IPS-18a (cell line): ENCODE measurements around the gene PCDH18.

Source experiments
- H3K27ac ChIP-seq: one replicate; pipeline ENCODE4 v1.5.1; 2013; ENCODE audit warnings: low read length
- H3K27me3 ChIP-seq: one replicate; pipeline ENCODE4 v1.6.1; 2013; ENCODE audit warnings: mild to moderate bottlenecking, low read length; ENCODE audit not compliant: control insufficient read depth, insufficient read depth
- H3K36me3 ChIP-seq: one replicate; pipeline ENCODE4 v1.6.1; 2013; ENCODE audit warnings: low read depth, low read length; ENCODE audit not compliant: control insufficient read depth
- H3K4me1 ChIP-seq: one replicate; pipeline ENCODE4 v1.6.1; 2013; ENCODE audit warnings: low read depth, low read length; ENCODE audit not compliant: control insufficient read depth
- H3K4me3 ChIP-seq: one replicate; pipeline ENCODE4 v1.5.1; 2013; ENCODE audit warnings: low read length
- H3K9ac ChIP-seq: one replicate; pipeline ENCODE4 v1.6.1; 2013; ENCODE audit warnings: mild to moderate bottlenecking, low read length, moderate library complexity
- H3K9me3 ChIP-seq: one replicate; pipeline ENCODE4 v1.6.1; 2013; ENCODE audit warnings: low read depth, low read length; ENCODE audit not compliant: control insufficient read depth

PCDH18 gene

GRCh38 chr4:137531986-137532868 is at the start of gene PCDH18:
PCDH18 (minus strand) TSS chr4:137532494; CDS start chr4:137532088, 406 bp downstream.
- peaks cover 64% of the 10 kb centered on the region for H3K4me1 ChIP-seq
- H3K27ac ChIP-seq, result peak within 1 kb of the TSS; percentile 91
- H3K4me3 ChIP-seq, result peak within 1 kb of the TSS; percentile 96
- peak within 1 kb of the TSS; percentile 81 for H3K9ac ChIP-seq
- no peaks in the 10 kb centered on the region for H3K27me3 ChIP-seq
- H3K9me3 ChIP-seq, result no peaks in the 10 kb centered on the region
- peaks cover 37% of the 10 kb centered on the region for H3K36me3 ChIP-seq

- Histone ChIP-seq H3K9ac (no peak overlapping the region), H3K27ac (no peak overlapping the region), H3K36me3 (no peaks in the 10 kb centered on the region), H3K4me1 (no peaks in the 10 kb centered on the region), H3K4me3 (no peak overlapping the region), H3K9me3 (no peaks in the 10 kb centered on the region), H3K27me3 (no peaks in the 10 kb centered on the region)
These were observed 44.2 kb upstream of the PCDH18 start for GRCh38 chr4:137576446-137576845.

GRCh38 chr4:137572647-137573046 is 40.4 kb upstream of the PCDH18 start:
- Histone ChIP-seq H3K4me3 (no peak overlapping the region), H3K27ac (no peak overlapping the region), H3K27me3 (no peaks in the 10 kb centered on the region), H3K9ac (no peak overlapping the region), H3K36me3 (no peaks in the 10 kb centered on the region), H3K4me1 (no peaks in the 10 kb centered on the region), H3K9me3 (no peaks in the 10 kb centered on the region)

GRCh38 chr4:137572163-137572562 is 39.9 kb upstream of the PCDH18 start:
- Histone ChIP-seq H3K4me3 (no peak overlapping the region), H3K9me3 (no peaks in the 10 kb centered on the region)

GRCh38 chr4:137559801-137560200 is 27.5 kb upstream of the PCDH18 start:
- no peaks in the 10 kb centered on the region for H3K36me3 ChIP-seq
- H3K9ac ChIP-seq, result no peak overlapping the region
- no peaks in the 10 kb centered on the region for H3K9me3 ChIP-seq
- no peaks in the 10 kb centered on the region for H3K27me3 ChIP-seq
- H3K27ac ChIP-seq, result no peak overlapping the region
- H3K4me1 ChIP-seq, result no peaks in the 10 kb centered on the region
- no peak overlapping the region for H3K4me3 ChIP-seq

More at GRCh38 chr4:137572163-137572562, 39.9 kb upstream of the PCDH18 start:
- Histone ChIP-seq H3K9ac (no peak overlapping the region), H3K4me1 (no peaks in the 10 kb centered on the region), H3K27ac (no peak overlapping the region), H3K27me3 (no peaks in the 10 kb centered on the region), H3K36me3 (no peaks in the 10 kb centered on the region)

GRCh38 chr4:137558951-137559350 is 26.7 kb upstream of the PCDH18 start:
- no peak overlapping the region for H3K9ac ChIP-seq
- H3K27me3 ChIP-seq, result no peaks in the 10 kb centered on the region
- H3K9me3 ChIP-seq, result no peaks in the 10 kb centered on the region
- H3K4me1 ChIP-seq, result no peaks in the 10 kb centered on the region
- H3K27ac ChIP-seq, result no peak overlapping the region
- no peak overlapping the region for H3K4me3 ChIP-seq
- H3K36me3 ChIP-seq, result no peaks in the 10 kb centered on the region

- Histone ChIP-seq H3K4me1 (peaks cover 52% of the 10 kb centered on the region), H3K4me3 (peak overlapping the region; percentile 5), H3K27ac (no peak overlapping the region), H3K9me3 (no peaks in the 10 kb centered on the region), H3K9ac (no peak overlapping the region), H3K27me3 (no peaks in the 10 kb centered on the region), H3K36me3 (no peaks in the 10 kb centered on the region)
These were observed 13.2 kb upstream of the PCDH18 start for GRCh38 chr4:137545461-137545861.

- peak overlapping the region; percentile 43 for H3K27ac ChIP-seq
- H3K4me1 ChIP-seq, result peaks cover 58% of the 10 kb centered on the region
These were observed 11.4 kb upstream of the PCDH18 start for GRCh38 chr4:137543648-137544047.

GRCh38 chr4:137543198-137543597 is 10.9 kb upstream of the PCDH18 start:
- H3K9me3 ChIP-seq, result no peaks in the 10 kb centered on the region
- H3K4me3 ChIP-seq, result peak overlapping the region; percentile 34
- no peaks in the 10 kb centered on the region for H3K36me3 ChIP-seq
- peak overlapping the region; percentile 6 for H3K9ac ChIP-seq
- H3K27me3 ChIP-seq, result no peaks in the 10 kb centered on the region
- peaks cover 60% of the 10 kb centered on the region for H3K4me1 ChIP-seq
- peak overlapping the region; percentile 43 for H3K27ac ChIP-seq

More at GRCh38 chr4:137543648-137544047, 11.4 kb upstream of the PCDH18 start:
- Histone ChIP-seq H3K27me3 (no peaks in the 10 kb centered on the region), H3K9me3 (no peaks in the 10 kb centered on the region), H3K9ac (peak overlapping the region; percentile 6), H3K4me3 (peak overlapping the region; percentile 14), H3K36me3 (no peaks in the 10 kb centered on the region)

GRCh38 chr4:137541876-137542646 is 9.8 kb upstream of the PCDH18 start:
- H3K27ac ChIP-seq, result no peak overlapping the region
- H3K9me3 ChIP-seq, result no peaks in the 10 kb centered on the region
- H3K4me3 ChIP-seq, result peak overlapping the region; percentile 4
- H3K27me3 ChIP-seq, result no peaks in the 10 kb centered on the region
- H3K4me1 ChIP-seq, result peaks cover 64% of the 10 kb centered on the region
- H3K36me3 ChIP-seq, result no peaks in the 10 kb centered on the region
- no peak overlapping the region for H3K9ac ChIP-seq

- Histone ChIP-seq H3K9ac (no peak overlapping the region), H3K4me1 (peaks cover 73% of the 10 kb centered on the region), H3K27ac (no peak overlapping the region), H3K4me3 (no peak overlapping the region), H3K36me3 (no peaks in the 10 kb centered on the region), H3K27me3 (no peaks in the 10 kb centered on the region), H3K9me3 (no peaks in the 10 kb centered on the region)
These were observed 8.9 kb upstream of the PCDH18 start for GRCh38 chr4:137541181-137541580.
